Stimulated activated CD8-positive, alpha-beta memory T cell treated with anti-CD3 and anti-CD28 coated beads, Interleukin-15, amount 100 ng/mL, for 4 hours (primary cell): ENCODE data around the gene RPSA.
"Not testable (repeated sequence)": the region's sequence is repeated elsewhere in the genome, so short reads cannot be mapped to it uniquely, and the experiment has no call there.

Experiments
- DNase-seq, 2 donors: peaks; one replicate each; pipeline ENCODE4 v3.0.0-alpha.2; 2020; ENCODE audit warnings: low read depth in 2 of 2

RPSA gene

DNA sequence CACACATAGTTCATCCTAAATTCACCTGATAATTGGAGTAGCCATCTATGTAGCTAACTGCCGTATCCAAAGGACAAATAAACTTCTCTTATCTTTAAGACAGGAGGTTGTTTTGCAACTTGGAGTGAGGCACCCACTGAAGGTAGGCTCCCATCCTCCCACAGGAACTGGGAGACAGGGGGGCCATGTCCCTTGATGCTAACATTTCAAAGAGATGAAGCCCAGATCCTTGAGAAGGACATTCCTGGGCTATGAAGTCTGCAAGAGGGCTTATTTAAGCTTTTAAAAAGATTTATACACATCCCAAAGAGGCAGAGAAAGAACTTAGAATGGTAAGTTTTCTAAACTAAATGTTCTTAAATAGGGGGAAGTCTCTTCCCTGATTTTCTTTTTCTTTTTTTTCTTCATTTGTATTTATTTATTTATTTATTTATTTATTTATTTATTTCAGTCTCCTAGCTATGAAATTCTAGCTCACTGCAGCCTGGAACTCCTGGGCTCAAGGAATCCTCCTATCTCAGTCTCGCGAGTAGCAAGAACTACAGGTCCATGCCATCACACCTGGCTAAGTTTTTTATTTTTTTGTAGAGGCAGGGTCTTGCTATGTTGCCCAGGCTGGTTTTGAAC is 48.2 kb downstream of the RPSA start:
- DNase-seq: no peak

DNA sequence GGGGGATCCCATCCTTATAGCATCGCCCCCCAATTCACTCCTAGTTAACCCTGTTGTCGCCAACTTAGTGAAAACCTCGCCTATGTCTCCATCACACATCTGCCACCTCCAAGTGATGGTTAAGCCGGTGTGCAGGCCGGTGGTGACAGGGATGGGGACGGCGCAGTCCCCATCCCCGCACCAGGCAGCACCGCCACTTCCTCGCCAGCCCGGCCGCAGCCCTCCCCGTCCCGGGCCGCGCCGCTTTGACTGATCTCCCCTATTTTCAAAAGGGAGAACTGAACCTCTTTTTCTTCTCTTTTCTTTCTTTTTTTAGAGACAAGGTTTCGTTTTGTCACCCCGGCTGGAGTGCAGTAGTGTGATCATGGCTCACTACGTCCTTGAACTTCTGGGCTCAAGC is 49.6 kb downstream of the RPSA start:
- DNase-seq: no peak

DNA sequence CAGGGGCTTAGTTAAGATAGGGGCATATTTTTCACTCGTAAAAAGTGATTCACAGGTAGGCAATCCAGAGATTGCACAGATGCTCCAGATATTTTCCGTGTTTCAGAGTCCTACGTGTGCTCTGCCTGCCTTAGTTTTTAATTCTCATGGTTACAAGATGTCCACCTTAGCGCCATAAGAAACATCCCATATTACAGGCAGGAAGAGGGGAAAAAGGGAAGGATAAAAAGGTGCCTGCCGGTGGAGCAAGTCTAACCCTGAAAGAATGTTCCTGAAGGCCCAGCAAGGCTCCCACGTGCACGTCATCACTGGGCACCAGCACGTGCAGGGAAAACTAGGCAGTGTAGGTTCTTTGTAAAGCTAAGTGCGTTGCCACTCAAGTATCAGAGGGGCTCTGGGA is 50.8 kb downstream of the RPSA start:
- DNase-seq: no peak

DNA sequence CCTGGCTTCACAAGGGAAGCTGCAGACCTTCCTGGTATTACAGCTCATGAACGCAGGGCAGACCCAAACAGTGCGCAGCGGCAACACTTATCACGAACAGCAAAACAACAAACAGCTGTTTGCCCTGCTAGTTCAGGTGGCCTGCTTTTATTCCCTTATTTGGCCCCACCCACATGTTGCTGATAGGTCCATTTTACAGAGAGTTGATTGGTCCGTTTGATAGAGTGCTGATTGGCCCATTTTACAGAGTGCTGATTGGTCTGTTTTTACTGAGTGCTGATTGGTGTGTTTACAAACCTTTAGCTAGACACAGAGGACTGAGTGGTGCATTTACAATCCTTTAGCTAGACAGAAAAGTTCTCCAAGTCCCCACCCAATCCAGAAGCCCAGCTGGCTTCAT is 52.1 kb downstream of the RPSA start:
- DNase-seq: not testable (repeated sequence)

DNA sequence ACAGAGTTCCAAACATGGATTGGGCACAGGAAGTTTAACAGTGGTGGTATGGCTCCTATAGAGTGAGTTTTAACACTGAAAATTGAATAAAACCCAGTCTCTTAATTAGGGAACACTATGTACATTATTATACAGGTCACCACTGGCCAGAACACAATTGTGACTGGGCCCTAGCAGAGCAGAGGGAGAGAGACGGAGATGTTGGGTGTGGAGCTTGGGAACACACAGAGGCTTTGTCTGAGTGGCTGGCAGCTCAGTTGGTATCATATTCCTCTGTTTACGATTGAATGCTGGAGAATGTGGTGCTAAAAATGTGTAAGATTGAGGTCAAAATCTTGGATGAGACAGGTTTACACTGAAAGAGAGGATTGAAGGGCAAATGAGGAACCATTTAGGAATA is 54.2 kb downstream of the RPSA start:
- DNase-seq: no peak
